ENCODE measurements around the gene MACO1. TPM values are rescaled to one million over a fixed set of nuclear protein-coding genes. Genes with fewer than 3 reads are reported as not detected.

Gene MACO1
- total RNA-seq, 2 experiments from 2014 or later = 15.8 to 16.3 TPM

Other genes starting within 250 kb of the MACO1 start
- gene SYF2, start 198.4 kb upstream of the MACO1 start, total RNA-seq = 10 to 100 TPM; 53.4 to 53.5 TPM
- gene RSRP1, start 183.4 kb upstream of the MACO1 start, total RNA-seq = 100 to 1,000 TPM; 236 to 237 TPM
- not detected for gene RHD, start 158.4 kb upstream of the MACO1 start, total RNA-seq
- 100 to 1,000 TPM; 182 to 183 TPM for gene TMEM50A, start 92.6 kb upstream of the MACO1 start, total RNA-seq
- gene RHCE, start 10.1 kb upstream of the MACO1 start, total RNA-seq = under 1 TPM in 1 of 2 experiments, not detected in 1; 0.50 TPM
- 10 to 100 TPM; 26.4 to 27.7 TPM for gene LDLRAP1, start 112.7 kb downstream of the MACO1 start, total RNA-seq
- gene MAN1C1, start 185.9 kb downstream of the MACO1 start, total RNA-seq = 10 to 100 TPM; 22.3 to 24.1 TPM

Measured in activated CD4-positive, alpha-beta memory T cell treated with anti-CD3 and anti-CD28 coated beads, Interleukin-2, amount 10 ng/mL, durations not matched to agents 7 days and 5 days (primary cell).